NCI-H226 (cell line): Measurements from ENCODE around the gene NEGR1.

ENCODE experiments used
- DNase-seq: peaks from one replicate; pipeline ENCODE4 v3.0.0-alpha.2; 2015

NEGR1 gene

DNA sequence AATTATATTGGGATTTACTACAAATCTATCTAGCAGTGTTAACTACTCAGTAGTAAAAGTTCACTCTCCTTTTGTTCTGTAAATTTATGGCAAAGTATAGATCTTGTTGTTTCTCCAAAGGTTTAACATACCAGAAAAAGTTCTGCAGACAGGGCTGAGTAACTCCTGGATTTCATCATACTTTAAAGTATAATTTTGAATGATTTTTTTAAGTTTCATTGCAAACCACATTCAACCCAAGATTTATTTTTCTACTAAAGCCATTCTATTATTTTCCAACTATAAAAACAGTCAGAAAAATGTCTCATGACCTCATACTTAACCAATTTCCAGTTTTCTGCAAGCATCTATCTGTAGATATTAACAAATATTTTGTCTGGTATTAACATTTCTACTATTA, 615.7 kb downstream of the NEGR1 start:
- no peak for DNase-seq

DNA sequence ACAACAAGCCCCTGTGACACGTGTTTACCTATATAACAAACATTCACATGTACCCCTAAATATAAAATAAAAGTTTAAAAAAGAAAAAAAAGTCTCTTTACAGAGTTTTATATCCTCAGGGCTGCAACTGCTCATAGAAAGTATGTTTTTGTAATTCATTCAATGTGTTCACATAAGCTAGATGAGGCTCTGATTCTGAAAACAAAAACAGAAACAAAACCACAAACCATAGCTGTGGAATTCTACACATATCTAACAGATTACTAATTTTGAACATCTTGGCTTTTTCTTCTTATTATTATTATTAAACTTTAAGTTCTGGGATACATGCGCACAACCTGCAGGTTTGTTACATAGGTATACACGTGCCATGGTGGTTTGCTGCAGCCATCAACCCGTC, 621.9 kb downstream of the NEGR1 start:
- DNase-seq = peak; percentile 8

DNA sequence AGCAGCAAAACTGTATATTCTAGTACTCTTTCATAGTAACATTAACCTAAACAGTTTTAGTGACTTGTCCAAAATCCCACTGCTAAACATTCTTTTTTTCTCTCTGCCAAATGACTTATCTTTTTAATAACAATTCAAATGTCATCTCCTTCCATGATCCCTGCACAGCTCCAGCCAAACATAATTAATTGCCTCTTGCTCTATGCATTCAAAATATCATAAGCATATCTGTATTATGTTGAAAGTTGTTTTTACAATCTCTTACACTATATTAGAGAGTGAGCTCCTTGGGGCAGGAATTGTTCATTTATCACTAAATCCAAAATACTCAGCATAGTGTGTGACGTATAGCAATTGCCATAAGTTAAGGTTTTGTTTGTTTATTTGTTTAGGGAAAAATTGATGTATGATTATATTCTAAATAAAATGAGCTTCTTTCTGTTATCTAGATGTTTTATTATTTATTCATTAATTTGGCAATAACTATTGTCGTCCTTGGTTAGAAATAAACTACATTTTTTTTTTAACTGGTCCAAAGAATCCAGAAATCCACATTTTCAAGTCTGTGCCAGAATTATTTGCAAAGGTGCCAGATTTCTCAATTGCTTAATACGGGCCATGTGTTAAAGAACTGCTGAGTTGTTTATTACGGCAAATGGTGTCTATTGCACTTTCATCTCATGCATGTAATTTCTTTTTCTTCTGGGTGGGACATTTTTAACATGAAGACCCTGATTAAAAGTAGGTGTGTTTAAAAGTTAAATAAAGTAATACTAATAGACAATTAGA, 624.3 kb downstream of the NEGR1 start:
- no peak for DNase-seq

DNA sequence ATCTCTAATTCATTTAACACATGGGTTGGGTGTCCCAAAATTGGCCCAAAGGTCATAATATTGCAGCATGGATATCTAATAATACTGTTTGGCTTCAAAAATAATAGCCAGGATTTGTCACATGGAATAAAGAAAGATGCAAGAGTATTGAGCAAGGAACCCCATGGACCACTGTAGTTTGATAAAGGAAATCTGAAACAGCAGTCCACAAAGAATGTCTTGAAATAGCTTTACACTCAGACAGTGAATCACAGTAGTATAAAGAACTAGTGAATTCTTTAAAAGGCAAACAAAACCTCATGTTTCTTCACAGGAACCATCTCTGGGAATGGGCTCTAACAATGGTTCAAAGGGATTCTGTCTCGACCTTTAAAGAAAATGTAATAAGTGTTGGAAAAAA, 625.4 kb downstream of the NEGR1 start:
- DNase-seq = no peak

DNA sequence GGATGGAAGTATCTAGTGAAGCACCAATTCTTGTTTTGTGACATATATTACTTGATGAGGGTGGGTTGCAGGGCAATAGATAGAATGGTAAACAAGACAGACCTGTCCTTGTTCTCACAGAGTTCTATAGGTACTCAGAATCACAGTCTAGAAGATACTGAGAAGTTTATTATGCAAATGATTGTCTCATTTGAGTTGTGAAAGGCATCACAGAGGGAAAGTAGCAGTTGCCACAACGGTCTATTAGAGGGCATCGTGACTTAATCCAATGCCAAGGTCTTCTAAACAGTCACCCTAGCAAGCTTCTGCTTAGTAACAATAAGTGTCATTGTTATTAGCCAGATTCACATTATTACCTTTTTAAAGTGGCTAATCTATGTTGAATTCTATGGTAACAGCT, 626.7 kb downstream of the NEGR1 start:
- DNase-seq = no peak

DNA sequence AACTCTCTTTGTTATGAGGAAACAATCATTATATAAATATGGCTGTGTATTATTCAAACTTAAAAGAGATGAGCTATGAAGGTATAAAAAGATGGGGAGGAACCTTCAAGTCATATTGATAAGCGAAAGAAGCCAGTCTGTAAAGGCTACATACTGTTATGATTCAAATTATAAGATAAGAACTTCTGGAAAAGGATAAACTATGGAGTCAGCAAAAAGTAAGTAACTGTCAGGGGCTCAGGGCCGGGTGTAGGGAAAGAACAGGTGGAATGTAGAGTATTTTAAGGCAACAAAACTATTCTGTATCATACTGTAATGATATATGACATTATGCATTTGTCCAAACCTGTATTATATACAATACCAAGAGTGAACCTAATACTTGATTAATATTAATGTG, 628.4 kb downstream of the NEGR1 start:
- no peak for DNase-seq

DNA sequence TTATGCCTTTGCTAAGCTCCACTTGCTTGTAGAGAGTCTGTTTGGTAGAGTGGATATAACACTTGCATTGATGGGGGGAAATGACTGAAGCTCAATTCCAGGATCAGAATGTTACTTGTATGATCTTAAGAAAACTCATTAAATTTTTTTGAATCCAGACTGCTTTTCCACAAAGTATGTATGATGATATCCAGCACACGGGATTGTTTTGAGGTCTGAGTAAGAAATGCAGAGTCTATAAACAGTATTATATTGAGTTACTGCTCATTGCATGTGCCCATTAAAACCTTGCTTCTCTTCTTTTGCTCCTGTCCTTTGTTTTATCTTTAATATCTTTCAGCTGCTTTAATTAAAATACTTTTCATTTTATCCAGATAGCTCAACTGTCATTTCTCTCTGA, 631.1 kb downstream of the NEGR1 start:
- DNase-seq = no peak

DNA sequence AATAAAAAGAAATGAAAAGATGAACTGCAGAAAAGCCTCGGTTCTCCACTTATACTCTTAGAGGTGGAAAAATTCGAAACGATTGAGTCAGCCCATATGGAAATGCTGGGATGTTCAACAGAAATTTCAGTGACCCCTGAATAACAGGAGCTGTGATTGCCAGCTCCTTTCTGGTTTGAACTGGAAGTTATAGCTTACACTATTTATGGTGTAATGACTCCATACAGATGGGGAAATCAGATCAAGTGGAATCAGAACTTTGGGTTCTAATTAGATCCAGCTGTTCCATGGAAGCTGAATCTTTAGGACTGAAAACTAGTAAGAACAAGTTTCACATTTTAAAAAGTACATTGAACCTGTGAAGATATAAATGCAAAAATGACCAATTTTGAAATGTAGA, 632.2 kb downstream of the NEGR1 start:
- DNase-seq = no peak

DNA sequence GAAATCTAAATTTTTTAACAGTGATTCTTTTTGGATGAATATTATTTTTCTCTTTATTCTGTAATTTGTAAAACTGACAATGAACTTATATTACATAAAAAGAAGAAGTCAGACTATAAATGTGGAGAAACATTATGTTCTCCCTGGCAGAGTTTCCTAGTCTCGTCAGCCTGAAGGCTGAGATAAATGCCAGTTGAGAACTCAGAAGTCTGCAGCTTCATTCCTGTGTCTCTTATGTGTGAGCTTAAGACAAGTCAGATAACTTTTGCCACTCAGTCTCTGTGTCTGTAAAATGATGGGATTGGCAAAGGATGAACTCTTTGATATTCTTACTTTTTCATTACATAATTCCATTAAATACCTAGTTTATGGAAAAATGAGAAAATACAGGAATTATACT, 632.7 kb downstream of the NEGR1 start:
- no peak for DNase-seq

DNA sequence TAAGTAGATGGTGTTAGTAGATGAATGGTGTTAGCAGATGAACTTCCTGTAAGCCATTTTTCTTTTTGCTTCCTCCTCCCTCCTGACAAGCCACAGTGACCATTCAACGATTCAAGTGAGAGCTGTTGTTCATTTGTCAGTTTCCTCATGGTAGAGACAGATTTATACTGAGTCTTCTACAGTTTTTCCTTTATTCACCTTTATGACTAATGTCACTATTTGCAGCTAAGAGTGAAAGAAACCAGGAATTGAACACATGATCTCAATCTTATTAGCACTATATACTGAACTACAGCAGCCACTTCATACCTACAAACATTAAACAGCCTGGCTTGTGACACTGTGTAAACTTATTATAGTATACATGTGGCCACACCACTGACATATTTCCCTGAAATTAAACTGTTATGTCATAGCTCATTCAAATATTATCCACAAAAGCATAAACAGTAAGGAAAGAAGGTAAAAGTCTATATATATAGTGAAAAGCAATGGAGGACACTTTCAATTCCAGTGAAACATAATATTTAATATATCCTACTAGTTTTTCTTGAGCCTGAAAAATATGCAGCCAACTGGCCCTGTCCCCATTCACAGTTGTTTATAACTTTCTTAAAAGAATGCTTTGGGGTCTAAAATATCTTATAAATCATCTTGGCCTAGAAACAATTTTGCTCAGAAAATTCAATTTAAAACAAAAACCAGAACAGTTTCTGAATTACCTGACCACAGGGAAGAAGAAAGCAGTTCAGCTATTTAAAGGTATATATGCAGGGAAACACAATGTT, 634.6 kb downstream of the NEGR1 start:
- no peak for DNase-seq

DNA sequence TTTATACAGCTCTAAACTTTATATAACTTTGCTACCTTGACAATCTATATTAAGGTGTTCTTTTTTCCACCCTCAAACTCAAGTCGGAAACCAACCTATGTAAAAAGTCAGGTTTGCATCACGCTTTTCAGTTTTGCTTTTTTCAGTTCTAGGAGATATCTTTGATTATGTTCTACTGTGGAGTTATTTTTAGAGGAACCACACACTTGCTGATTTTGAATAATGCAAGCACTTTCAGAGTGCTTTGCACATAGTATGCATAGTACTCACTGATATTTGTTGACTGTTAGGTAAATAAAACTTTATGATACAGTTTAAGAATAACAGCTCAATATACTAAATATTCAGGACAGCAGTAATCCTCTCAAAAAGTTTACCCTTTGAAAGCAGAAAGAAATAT, 637.3 kb downstream of the NEGR1 start:
- DNase-seq = no peak

DNA sequence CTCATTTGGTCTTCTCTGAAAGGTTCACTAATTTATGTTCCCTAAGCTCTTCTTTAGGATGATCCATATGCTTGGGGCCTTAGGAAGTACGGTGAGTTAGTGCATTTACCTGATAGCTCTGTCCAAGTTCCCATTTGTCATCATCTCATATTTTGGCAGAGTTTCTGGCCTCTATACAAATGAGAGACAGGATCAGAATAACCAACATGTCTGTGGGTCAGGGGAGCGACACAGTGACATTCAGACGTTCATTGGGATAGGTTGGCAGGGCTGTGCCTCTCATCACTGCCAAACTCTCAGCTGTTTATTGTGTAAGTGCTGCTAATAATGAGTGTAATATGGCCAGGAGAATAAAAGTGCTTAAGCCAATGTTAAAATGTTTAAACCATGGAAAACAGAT, 640.4 kb downstream of the NEGR1 start:
- no peak for DNase-seq

DNA sequence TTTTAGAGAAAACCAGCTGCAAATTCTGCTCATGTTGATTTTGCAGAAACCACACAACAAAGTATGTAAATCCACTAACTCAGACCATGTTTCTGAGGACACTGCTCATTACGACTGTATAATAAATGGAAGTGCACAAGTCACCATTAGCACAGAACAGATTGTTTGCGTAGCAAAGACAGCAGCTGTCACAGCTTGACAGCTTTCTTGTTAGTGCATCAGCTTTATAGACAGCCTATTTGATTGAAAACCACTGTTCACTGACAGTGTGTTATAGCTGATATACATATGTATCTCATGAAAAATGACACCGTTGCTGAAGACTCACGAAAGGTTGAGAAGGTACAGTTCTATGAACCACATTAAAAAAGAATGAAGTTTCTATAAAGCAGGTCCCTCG, 641.3 kb downstream of the NEGR1 start:
- DNase-seq = no peak

DNA sequence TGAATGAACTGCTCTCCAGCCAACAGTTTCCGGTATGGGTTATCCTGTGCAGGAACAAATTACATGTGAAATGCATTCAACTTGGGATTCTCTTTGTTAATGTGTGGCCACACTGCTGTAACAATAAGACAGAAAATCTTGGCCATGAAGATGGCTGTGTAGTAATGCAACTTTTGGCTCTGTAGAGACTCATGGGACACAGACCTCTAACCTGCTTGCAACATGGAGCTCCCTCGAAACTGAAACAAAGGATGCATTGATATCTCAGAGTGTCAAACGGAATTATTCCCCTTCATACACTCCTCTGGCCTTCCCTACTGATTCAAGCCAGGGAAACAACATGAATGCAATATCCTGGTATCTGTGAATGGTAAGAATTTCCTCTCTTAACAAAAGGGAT, 642.2 kb downstream of the NEGR1 start:
- no peak for DNase-seq

DNA sequence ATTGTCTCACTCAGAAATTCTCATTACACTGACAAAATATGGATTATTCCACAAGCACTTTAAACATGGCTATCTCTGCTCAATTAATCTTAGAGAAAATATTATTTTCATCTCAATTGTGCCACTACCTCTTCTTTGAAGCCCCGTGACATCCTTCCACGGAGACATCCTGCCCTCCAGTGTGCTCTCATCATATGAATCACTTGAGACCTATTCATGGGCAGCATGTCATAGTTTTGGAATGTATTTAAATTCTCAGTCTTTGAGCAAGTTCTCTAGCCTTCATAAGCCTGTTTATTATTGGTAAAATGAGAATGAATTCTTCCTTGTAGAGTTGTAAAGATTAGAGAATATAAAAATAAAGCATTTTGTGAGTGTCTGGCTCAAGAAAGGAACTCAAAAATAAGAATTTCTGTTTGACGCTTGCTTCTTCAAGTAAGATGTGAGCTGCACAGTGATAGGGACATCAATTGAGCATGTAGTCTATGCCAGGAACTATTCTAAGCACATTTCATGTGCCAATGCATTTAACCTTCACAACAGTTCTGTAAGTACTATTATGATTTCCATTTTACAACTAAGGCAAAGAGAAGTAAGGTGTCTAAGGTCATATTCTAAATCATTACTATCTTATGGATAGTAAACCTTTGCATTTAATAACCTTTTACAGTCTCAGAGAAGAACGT, 644.1 kb downstream of the NEGR1 start:
- peak; percentile 22 for DNase-seq

DNA sequence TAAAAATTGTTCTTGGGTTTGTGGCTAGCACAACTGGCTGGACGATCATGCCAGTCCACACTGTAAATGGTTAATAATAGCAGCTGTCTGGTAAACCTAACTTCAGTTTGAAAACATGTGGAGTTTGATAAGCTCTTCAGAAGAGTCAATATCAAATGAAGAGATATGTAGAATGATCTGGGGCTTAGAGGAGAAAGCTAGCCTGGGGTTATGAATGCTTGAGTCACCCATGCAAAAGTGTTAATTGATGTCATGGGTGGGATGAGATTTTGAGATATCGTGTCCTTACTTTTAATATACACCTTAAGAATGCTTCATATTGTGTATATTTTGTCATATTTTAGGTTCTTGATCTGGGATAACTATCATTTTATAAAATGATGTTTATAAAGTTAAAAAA, 646.8 kb downstream of the NEGR1 start:
- no peak for DNase-seq

DNA sequence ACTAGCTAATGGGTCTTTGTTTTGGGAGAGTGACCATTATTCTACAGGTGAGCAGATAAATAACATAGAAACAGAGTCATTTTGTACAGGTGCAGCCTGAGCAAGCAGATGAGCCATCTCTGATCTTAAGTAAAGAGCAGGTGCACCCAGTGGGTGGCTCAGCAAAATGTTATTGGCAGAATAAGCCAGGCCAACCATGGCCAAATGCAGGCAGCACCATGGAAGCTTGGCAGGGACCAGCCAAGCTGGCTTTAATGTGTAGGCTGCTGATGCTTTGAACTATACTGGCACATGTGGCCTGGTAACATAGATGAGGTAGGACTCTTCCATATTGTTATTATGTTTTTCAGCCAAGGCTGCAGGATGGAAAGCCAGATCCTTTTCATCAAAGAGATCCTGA, 648.2 kb downstream of the NEGR1 start:
- DNase-seq = no peak

DNA sequence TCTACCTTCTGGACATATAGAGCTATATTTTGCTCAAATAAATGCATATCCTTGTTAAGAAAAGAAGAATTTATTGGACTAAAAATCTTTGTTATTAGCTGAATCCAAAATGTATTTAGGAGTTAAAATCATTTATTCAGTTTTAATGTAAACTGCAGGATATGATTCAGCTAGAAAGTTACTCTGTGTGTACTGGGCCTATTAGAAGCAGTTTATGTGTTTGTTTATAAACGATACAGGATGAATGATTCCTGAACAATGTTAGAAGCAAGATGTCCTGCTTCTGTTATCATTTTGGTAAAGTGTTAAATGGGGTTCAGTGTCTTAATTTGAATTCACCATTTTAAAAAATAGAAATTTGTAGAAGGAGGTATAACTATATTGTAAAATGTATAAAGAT, 652.3 kb downstream of the NEGR1 start:
- no peak for DNase-seq

DNA sequence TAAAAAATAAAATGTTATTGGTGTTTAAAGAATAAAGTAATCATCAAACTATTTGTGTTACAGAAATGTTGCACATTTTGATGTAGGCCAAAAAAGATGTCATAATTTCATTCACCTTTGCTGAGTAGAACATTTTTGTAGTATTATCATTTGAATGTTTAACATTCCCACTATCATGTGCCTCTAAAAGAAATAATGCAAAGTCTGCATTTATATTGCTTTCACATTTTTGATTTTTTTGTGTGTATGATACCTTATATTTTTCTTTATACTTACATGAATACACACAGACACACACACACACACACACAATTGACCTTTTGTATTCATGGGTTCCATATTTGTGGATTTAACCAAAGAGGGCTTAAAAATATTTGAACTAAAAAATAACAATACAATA, 657.3 kb downstream of the NEGR1 start:
- DNase-seq = no peak

DNA sequence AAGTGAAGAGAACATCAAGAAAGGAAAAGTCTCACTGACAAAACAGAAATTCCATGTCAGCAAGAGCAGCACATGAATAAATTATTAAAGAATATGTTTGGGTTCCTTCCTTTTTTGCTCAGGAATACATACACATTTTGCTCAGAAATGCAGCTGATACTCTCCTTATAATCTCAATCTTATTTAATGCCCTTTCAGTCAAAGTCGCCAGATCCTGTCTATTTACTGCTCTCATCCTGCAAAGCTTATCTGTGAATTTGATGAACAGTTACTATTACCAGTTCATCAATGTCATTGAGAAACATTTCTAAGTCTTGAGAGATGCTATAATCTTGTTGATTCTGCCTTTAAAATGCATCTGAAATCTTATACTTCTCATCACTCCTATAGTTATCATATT, 658.5 kb downstream of the NEGR1 start:
- no peak for DNase-seq

DNA sequence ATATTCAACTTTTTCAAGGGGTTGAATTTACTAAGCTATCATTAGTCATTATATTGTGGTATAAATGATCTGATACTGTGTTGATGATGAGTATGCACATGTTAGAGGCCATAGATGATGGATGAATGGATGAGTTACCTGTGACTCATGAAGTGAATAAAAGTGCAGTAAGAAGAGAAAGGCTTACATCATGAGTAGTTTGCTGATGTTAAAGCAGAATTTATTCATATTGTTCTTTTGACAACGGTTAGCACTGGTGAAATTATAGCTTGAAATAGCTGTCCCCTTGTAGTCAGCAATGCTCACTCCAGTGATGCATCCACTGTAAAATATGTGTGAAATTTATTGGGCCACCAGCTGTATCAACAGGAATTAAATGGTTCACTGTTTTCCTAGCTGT, 660.6 kb downstream of the NEGR1 start:
- peak; percentile 54 for DNase-seq

DNA sequence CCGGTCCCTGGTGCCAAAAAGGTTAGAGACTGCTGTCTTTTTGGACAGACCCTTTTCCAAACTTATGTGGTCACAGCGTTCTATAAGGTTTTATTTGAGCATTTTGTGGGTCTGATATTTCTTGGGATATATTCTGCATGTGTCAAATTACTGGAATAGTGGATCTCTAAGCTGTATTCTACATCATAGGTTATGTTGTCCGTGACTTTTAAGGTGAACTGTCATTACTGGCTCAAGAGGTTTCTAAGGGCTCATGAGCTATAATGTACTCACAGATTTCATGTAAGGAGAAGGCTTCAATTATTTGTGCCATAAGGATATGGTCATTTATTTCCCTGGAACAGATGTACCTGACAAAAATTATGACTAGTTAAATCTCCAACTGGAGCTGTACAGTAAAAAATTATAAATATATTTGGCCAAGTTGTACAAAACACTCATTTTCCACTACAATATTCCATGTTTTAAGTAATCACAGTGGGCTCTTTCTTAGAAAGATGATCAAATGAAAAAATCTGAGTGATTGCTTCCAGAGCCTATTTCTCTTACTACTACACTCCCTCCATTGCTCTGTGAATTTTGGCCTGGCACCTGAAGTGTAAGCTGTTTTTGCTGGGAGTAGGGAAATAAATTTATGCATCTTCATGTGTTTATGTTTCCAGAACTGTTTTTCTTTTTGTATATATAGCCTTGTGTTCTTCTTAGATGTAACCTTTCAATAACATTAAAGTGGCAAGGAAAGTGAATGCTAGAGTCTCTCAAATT, 663.4 kb downstream of the NEGR1 start:
- DNase-seq = no peak

DNA sequence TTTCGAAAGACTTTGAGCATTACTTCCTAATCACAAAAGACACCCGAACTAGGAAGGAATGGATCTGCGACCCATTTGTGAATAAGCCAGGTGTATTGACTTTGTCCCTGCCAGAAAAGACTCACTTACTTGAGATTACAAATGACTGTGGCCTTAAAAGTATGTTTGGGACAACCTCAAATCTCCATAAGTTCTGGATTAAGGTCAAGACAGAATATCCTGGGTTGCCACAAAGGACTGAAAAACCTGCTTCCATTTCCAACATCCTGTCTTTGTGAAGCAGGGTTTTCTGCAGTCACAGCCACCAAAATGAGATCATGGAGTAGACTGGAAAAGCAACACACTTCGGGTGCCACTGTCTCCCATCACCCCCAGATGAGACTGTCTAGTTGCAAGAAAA, 664.1 kb downstream of the NEGR1 start:
- DNase-seq = no peak
